HepG2 (cell line): ENCODE results near the gene MRM3. TPM values are rescaled to one million over a fixed set of nuclear protein-coding genes. Genes with fewer than 3 reads are reported as not detected.
"Not testable (repeated sequence)": the region's sequence is repeated elsewhere in the genome, so short reads cannot be mapped to it uniquely, and the experiment has no call there.

Source experiments
- ATAC-seq: fragments of 200-7000 bp; cut with Tn5 transposase; 3 replicates; pipeline ENCODE4 v1.9.1; 2020; ENCODE audit warnings: mild to moderate bottlenecking, moderate library complexity
- BruUV-seq: library from RNA; stranded (reverse); fragments of 400-500 nt; replicated peaks from 2 replicates; lab custom pipeline; 2021; lab: Mats Ljungman, UMichigan
- CTCF ChIA-PET: fragments of 300-600 bp; formaldehyde crosslinking; extraction: SDS; loops from one replicate; lab custom pipeline; 2021; ENCODE audit warnings: low total read pairs, inconsistent platforms, low intra/inter-chr PET ratio; lab: Yijun Ruan, JAX
- POLR2A ChIA-PET: fragments of 350-600 bp; sonication (Branson Sonifier 250); formaldehyde crosslinking; loops from one replicate; lab custom pipeline; 2020; ENCODE audit warnings: antibody characterized with exemption, inconsistent platforms; lab: Yijun Ruan, JAX
- DNase-seq: peaks from one replicate; pipeline ENCODE4 v3.0.0-alpha.2; 2015; ENCODE audit warnings: low spot score
- FAIRE-seq: peaks from 3 replicates; lab custom pipeline; 2011; peaks lifted over from hg19 to GRCh38; lab: Jason Lieb, UNC
- H2AFZ ChIP-seq: one replicate; pipeline ENCODE4 v1.6.1; 2011; ENCODE audit warnings: low read length, inconsistent platforms
- H3K27ac ChIP-seq: fragments of 300-600 bp; 3 replicates; pipeline ENCODE4 v1.8.0; 2011; ENCODE audit warnings: mixed run types, mild to moderate bottlenecking, mixed read lengths, low read length, inconsistent platforms; ENCODE audit not compliant: insufficient read depth; ENCODE audit errors: extremely low read length
- H3K27me3 ChIP-seq, 2 experiments: fragments of 200-600 bp in 1 of 2; 2 replicates in 1 of 2; 3 replicates in 1 of 2; pipeline versions ENCODE4 v1.6.0 to v1.8.0; 2011; ENCODE audit warnings: low read length in 2 of 2, mild to moderate bottlenecking in 2 of 2, moderate library complexity in 2 of 2, inconsistent platforms in 1 of 2; ENCODE audit not compliant: insufficient read depth in 2 of 2, control insufficient read depth in 1 of 2
- H3K36me3 ChIP-seq, 2 experiments: fragments of 200-600 bp in 1 of 2; replicated peaks in 1 of 2; 2 replicates in 1 of 2; 3 replicates in 1 of 2; pipeline versions ENCODE4 v1.5.1 to v1.8.0; 2011; ENCODE audit warnings: low read length in 2 of 2, inconsistent platforms in 1 of 2; ENCODE audit not compliant: insufficient read depth in 2 of 2, control insufficient read depth in 1 of 2
- H3K4me1 ChIP-seq: 2 replicates; pipeline ENCODE4 v1.5.1; 2012; ENCODE audit warnings: low read length, inconsistent platforms; ENCODE audit not compliant: insufficient read depth
- H3K4me2 ChIP-seq: 2 replicates; pipeline ENCODE4 v1.6.0; 2011; ENCODE audit warnings: low read depth, low read length, inconsistent platforms
- H3K4me3 ChIP-seq, 3 experiments: fragments of 200-600 bp in 1 of 3; sonication (generic), shearing (Covaris generic) in 1 of 3; replicated peaks in 1 of 3; 2 replicates each; pipeline ENCODE4 v1.5.1; 2011 to 2016; ENCODE audit warnings: low read length in 3 of 3, inconsistent platforms in 2 of 3, low read depth in 2 of 3, mild to moderate bottlenecking in 2 of 3, control low read depth in 1 of 3, mixed read lengths in 1 of 3; ENCODE audit not compliant: insufficient read depth in 1 of 3
- H3K79me2 ChIP-seq: one replicate; pipeline ENCODE4 v1.6.1; 2011; ENCODE audit warnings: low read length, inconsistent platforms; ENCODE audit not compliant: insufficient read depth
- H3K9ac ChIP-seq: 2 replicates; pipeline ENCODE4 v1.6.0; 2011; ENCODE audit warnings: mild to moderate bottlenecking, low read depth, low read length, inconsistent platforms; ENCODE audit not compliant: insufficient read depth
- H3K9me3 ChIP-seq: 2 replicates; pipeline ENCODE4 v1.5.1; 2012; ENCODE audit warnings: mild to moderate bottlenecking, low read length
- H4K20me1 ChIP-seq: 2 replicates; pipeline ENCODE4 v1.6.0; 2011; ENCODE audit warnings: inconsistent platforms, mild to moderate bottlenecking, low read length, moderate library complexity; ENCODE audit not compliant: insufficient read depth
- AGO2 ChIP-seq: fragments of 200-400 bp; formaldehyde crosslinking; optimal IDR thresholded peaks from 2 replicates; pipeline ENCODE3; 2017; ENCODE audit warnings: mild to moderate bottlenecking, low read depth, low read length, moderate library complexity
- RBFOX2 ChIP-seq: fragments of 200-400 bp; formaldehyde crosslinking; IDR thresholded peaks from 2 replicates; pipeline ENCODE4 v1.6.1; 2017; ENCODE audit warnings: low read depth, mild to moderate bottlenecking, low read length
- WGBS: methylation state at CpG from one replicate; pipeline ENCODE4 v1.1.6; 2017; ENCODE audit warnings: low lambda C conversion rate; 5-methylcytosine and 5-hydroxymethylcytosine counted together
- in situ Hi-C: cut with HindIII; loops from 2 replicates; pipeline ENCODE4 v1.10.0; 2017; ENCODE audit warnings: low pct_unique_long_range_greater_than_20kb; ENCODE audit not compliant: extremely low pct_ligation_motif_present
- intact Hi-C: fragments of 100-400 bp; cut with micrococcal nuclease; formaldehyde crosslinking; loops from one replicate; pipeline ENCODE4 v1.10.0; 2022; ENCODE audit not compliant: unreplicated experiment
- polyA plus RNA-seq, 8 experiments: library from polyadenylated mRNA; depleted of rRNA in 3 of 8; stranded (reverse) in 7 of 8; unstranded in 1 of 8; fragments of >200 nt; fragmentation: Illumina TruSeq in 4 of 8; extraction: Trizol in 4 of 8; gene quantifications; 2 replicates each; pipeline versions ENCODE4 v1.2.1 to v1.2.3, GENCODE V29; 2011 to 2016; ENCODE audit warnings: low read depth in 4 of 8, missing spikeins in 1 of 8, mixed read lengths in 1 of 8; ENCODE audit not compliant: insufficient read depth in 1 of 8
- total RNA-seq, 5 experiments: library from RNA; depleted of rRNA; stranded (reverse); fragments of >200 nt; fragmentation: Illumina TruSeq; extraction: Trizol; gene quantifications; 2 replicates each; pipeline ENCODE4 v1.2.3, GENCODE V29; 2016; ENCODE audit warnings: low read depth in 1 of 5

MRM3 gene
- total and polyA plus RNA-seq, 2 of the 13 experiments (the other 11 are each of a cell fraction or from before 2014, with no cell fraction given), result 12.3 to 25.5 TPM

DNA sequence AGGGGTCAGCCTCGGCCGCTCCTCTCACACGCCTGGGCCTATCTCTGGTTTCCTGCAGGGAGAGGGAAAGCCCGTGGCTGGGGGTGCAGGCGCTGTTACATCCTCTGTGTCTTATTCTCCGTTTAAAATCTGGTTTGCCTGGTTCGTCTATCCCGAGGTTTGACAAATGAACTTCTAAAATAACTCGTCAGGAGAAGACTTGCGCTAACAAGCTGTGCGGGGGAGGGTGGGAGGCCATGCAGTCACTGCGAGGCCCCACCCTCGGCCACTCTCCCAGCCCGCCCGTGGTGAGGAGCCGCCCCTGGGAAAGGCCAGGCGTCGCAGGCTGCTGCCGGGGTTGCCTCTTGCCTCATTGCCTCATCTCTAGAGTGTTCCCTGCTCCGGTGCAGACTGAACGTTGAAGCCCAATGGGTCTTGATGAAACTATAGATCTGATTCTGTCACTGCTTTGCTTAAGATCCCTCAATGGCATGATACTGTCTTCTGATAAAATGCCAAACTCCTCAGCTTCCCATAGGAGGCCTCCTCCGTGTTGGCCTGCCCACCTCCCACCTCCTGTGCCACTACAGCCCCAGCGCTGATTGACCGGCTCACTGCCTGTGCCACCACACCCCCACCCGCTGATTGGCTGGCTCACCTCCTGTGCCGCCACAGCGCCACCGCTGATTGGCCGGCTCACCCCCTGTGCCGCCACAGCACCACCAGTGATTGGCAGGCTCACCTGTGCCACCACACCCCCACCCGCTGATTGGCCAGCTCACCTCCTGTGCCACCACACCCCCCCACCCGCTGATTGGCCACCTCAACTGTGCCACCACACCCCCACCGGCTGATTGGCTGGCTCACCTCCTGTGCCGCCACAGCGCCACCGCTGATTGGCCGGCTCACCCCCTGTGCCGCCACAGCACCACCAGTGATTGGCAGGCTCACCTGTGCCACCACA lies 8.0 kb downstream of the MRM3 start:
- DNase-seq, BruUV-seq, intact Hi-C loops, H3K4me3 ChIP-seq, in situ Hi-C loops, H3K4me2 ChIP-seq, H3K27me3 ChIP-seq, H3K79me2 ChIP-seq, H4K20me1 ChIP-seq, H3K9ac ChIP-seq, H2AFZ ChIP-seq, H3K9me3 ChIP-seq, CTCF ChIA-PET, ATAC-seq, POLR2A ChIA-PET, H3K4me1 ChIP-seq, FAIRE-seq, H3K27ac ChIP-seq: not testable (repeated sequence)
- peaks cover 19 to 47% of the 10 kb centered on the region in 2 experiments; a peak in 4 of 5 replicates for H3K36me3 ChIP-seq
- 97% methylated on average over 29 of the region's 38 CpGs for WGBS
- peak; percentile 87 for TF ChIP-seq AGO2
- TF ChIP-seq RBFOX2, result peak; percentile 38; the same call in 1 of the 2 replicates

DNA sequence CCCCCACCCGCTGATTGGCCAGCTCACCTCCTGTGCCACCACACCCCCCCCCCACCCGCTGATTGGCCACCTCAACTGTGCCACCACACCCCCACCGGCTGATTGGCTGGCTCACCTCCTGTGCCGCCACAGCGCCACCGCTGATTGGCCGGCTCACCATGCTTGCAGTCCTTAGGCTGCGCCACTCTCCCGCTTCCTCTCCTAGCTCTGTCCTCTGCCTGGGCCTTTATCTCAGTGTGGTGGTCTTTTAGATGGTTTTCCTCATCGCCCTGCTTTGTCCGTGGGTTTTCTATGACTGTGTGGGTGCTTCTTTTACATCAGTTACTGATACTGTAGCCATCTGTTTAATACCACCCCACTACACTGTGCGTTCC lies 8.7 kb downstream of the MRM3 start:
- H3K27me3 ChIP-seq, H3K4me1 ChIP-seq, POLR2A ChIA-PET, H3K27ac ChIP-seq, H3K79me2 ChIP-seq, FAIRE-seq, in situ Hi-C loops, CTCF ChIA-PET, H3K4me3 ChIP-seq, H3K4me2 ChIP-seq, DNase-seq, BruUV-seq, H3K9me3 ChIP-seq, H2AFZ ChIP-seq, ATAC-seq, intact Hi-C loops, H3K9ac ChIP-seq, H4K20me1 ChIP-seq: not testable (repeated sequence)
- TF ChIP-seq RBFOX2 (peak; percentile 36; the same call in 1 of the 2 replicates), AGO2 (peak; percentile 69)
- 98% methylated on average over 10 of the region's 12 CpGs for WGBS
- peaks cover 19 to 42% of the 10 kb centered on the region in 2 experiments; a peak in 4 of 5 replicates for H3K36me3 ChIP-seq
